Measurements from ENCODE around the gene TRMU.

- TF ChIP-seq MAX (IDR thresholded peaks at IDR 0.05), result no peak
- no peak for TF ChIP-seq EP300 (IDR thresholded peaks at IDR 0.05; ENCODE audit: borderline replicate concordance)
- TF ChIP-seq TAF1 (IDR thresholded peaks at IDR 0.05; ENCODE audit: low read depth), result no peak
These were observed 47.0 kb downstream of the TRMU start for GRCh38 chr22:46382524-46382923.

All from Ishikawa (cell line).